GM19324 (cell line): ENCODE results near the gene GPHN.
"Not testable (repeated sequence)": the region's sequence is repeated elsewhere in the genome, so short reads cannot be mapped to it uniquely, and the experiment has no call there.

Source experiments
- ATAC-seq: cut with Tn5 transposase; IDR thresholded peaks from one replicate; pipeline ENCODE4 v1.9.1; 2021; ENCODE audit warnings: mild to moderate bottlenecking, moderate library complexity; ENCODE audit not compliant: unreplicated experiment, low FRiP score

The GPHN gene

GRCh38 chr14:66587753-66588152 lies 79.8 kb downstream of the GPHN start:
- ATAC-seq, result not testable (repeated sequence)

GRCh38 chr14:66595394-66595793 lies 87.4 kb downstream of the GPHN start:
- ATAC-seq, result no peak

GRCh38 chr14:66596241-66596985 lies 88.5 kb downstream of the GPHN start:
- ATAC-seq, result no peak

GRCh38 chr14:66600416-66600815 lies 92.5 kb downstream of the GPHN start:
- no peak for ATAC-seq

GRCh38 chr14:66601932-66602578 lies 94.1 kb downstream of the GPHN start:
- no peak for ATAC-seq

- ATAC-seq, result no peak
Measured at GRCh38 chr14:66603945-66604344, 96.0 kb downstream of the GPHN start.

- ATAC-seq, result no peak
Measured at GRCh38 chr14:66606826-66607225, 98.9 kb downstream of the GPHN start.

GRCh38 chr14:66610154-66610563 lies 102.2 kb downstream of the GPHN start:
- no peak for ATAC-seq

- ATAC-seq, result no peak
Measured at GRCh38 chr14:66613344-66613743, 105.4 kb downstream of the GPHN start.

GRCh38 chr14:66619952-66620351 lies 112.0 kb downstream of the GPHN start:
- ATAC-seq, result no peak

- ATAC-seq, result no peak
Measured at GRCh38 chr14:66623838-66624237, 115.9 kb downstream of the GPHN start.

GRCh38 chr14:66624336-66624937 lies 116.5 kb downstream of the GPHN start:
- ATAC-seq, result no peak

GRCh38 chr14:66628636-66629035 lies 120.7 kb downstream of the GPHN start:
- ATAC-seq, result no peak

- ATAC-seq, result no peak
Measured at GRCh38 chr14:66629499-66629898, 121.6 kb downstream of the GPHN start.

GRCh38 chr14:66634876-66635275 lies 126.9 kb downstream of the GPHN start:
- no peak for ATAC-seq

- ATAC-seq, result no peak
Measured at GRCh38 chr14:66635435-66635834, 127.5 kb downstream of the GPHN start.

- ATAC-seq, result no peak
Measured at GRCh38 chr14:66636240-66636639, 128.3 kb downstream of the GPHN start.

- no peak for ATAC-seq
Measured at GRCh38 chr14:66638689-66639088, 130.7 kb downstream of the GPHN start.

GRCh38 chr14:66641861-66642635 lies 134.1 kb downstream of the GPHN start:
- no peak for ATAC-seq

- no peak for ATAC-seq
Measured at GRCh38 chr14:66643344-66643743, 135.4 kb downstream of the GPHN start.

GRCh38 chr14:66645716-66646115 lies 137.8 kb downstream of the GPHN start:
- no peak for ATAC-seq
